ENCODE results near the gene TEX29.

The TEX29 gene

DNA sequence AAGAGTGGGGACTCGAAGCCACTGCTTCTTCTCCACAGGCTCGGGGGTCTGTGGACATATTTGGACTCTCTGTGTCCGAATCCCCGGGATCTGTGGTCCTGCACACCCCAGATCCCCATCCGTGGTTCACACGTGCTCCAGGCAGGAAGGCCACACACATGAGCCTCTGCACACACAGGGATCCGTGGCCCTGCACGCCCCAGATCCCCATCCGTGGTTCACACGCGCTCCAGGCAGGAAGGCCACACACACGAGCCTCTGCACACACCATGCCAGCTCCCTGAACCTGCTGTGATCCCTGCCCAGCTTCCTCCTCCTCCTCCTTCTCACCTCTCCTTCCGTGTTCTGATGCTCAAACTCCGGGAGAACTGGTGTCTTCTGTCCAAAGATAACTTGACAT is 3.1 kb downstream of the TEX29 start:
- no peak for DNase-seq

DNA sequence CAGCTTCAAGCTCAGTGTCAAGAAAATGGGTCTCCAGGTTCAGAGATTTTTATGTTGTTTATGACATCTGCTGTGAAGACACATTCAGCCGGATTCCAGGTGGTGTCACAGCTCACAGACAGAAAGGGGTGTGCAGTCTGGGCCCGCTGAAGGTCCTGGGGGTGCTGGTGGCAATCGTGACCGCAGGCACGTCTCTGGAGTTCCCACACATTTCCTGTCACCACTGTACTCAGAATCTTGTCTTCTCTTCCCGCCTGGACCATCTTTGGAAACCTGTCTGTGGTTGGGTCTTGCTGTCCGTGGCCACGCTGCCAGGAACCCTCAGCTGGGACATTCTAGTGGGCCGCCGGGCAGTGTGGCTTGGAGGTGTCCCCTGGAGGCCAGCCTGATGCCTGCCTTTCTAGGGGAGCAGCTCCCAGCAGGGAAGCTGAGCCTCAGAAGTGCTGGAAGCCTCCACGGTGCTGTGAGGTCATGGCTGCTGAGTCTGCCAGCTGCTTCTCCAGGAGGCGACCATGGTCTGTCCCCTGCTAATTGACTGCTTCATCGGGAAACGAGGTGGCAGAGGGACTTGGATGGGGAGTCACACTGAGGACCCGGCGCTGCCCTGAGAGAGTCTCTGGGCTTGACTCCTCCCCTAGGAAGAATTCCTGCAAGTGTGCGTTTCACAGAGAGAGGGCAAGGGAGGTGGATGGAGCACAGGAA is 3.7 kb downstream of the TEX29 start:
- DNase-seq, result peak; percentile 47

DNA sequence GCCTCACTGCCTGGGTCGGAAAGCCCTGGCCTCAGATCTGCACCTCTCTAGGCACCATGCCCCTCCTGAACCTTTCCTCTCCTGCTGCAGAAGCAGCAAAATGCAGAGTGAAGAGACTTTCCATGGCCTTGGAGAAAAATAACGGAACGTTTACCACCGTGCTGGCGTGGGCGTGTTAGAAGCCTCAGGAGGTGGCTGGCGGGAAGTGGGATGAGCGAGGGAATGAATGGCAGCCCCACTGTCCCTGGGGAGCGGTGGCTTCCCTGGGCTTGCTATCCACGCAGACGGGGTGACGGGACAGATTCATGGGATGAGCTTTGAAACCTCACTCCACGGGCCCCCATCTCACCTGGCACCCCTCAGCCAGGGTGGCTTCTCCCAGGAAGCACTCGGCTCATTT is 4.3 kb downstream of the TEX29 start:
- DNase-seq, result no peak

DNA sequence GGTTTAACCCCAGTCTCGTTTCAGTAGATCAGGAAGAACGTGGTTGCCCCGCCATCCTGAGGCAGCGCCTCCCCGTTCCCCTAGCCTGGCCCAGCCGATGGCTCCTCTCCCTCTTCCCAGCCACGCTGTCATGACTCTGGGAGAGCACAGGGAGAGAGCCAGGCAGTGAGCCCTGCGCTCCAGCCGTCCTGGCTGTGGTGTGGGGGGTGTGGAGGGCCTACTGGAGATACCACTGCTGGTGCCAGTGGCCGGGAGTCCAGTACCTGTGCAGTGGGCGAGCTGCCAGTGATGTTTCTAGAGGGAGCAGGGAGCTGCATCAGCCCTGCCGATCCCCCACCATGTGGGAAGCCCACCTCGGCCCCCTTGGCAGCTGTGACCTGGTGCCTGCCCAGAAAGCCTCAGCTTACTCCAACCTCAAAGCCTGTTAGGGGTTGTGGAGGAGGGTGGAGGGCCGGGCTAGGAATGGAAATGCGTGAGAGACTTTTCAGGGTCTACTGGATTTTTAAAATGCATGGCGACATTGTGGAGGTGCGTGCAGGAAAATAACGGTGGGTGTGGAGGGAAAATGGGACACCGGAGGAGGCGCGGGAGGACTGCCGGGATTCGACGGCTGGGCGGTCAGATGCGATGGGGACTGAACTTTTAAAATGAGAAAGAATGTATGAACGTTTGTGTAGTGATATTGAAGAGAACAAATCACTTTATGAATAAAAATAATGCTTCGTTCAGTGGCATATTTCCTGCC is 4.9 kb downstream of the TEX29 start:
- peak; percentile 38 for DNase-seq

DNA sequence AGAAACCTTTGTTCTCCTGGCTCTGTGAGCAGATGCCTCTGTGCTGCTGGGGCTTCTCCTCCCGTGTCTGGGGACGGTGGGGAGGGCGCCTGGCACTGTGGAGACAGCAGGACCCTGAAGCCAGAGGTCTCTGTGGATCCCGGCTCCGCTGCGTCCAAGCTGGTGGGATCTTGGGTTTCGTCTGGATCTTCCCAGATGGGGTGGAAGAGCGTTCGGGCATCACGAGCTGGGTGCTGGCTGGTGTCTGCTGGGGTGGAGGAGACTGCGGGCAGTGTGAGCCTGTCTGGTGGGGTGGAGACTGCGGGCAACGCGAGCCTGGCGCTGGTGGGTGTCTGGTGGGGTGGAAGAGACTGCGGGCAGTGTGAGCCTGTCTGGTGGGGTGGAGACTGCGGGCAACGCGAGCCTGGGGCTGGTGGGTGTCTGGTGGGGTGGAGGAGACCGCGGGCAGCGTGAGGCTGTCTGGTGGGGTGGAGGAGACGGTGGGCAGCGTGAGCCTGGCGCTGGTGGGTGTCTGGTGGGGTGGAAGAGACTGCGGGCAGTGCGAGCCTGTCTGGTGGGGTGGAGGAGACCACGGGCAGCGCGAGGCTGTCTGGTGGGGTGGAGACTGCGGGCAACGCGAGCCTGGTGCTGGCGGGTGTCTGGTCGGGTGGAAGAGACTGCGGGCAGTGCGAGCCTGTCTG is 5.6 kb downstream of the TEX29 start:
- peak; percentile 42 for DNase-seq

DNA sequence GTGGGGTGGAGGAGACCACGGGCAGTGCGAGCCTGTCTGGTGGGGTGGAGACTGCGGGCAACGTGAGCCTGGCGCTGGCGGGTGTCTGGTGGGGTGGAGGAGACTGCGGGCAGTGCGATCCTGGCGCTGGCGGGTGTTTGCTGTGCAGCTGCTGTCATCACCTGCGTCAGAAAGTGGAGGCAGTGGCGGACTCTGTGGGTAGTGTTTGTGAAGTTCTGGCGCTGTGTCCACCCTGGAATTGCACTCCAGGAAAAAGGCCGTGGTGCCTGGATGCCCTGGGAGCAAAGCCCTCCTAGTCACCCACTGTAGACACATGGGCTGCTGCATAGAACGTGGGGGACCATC is 6.2 kb downstream of the TEX29 start:
- no peak for DNase-seq

DNA sequence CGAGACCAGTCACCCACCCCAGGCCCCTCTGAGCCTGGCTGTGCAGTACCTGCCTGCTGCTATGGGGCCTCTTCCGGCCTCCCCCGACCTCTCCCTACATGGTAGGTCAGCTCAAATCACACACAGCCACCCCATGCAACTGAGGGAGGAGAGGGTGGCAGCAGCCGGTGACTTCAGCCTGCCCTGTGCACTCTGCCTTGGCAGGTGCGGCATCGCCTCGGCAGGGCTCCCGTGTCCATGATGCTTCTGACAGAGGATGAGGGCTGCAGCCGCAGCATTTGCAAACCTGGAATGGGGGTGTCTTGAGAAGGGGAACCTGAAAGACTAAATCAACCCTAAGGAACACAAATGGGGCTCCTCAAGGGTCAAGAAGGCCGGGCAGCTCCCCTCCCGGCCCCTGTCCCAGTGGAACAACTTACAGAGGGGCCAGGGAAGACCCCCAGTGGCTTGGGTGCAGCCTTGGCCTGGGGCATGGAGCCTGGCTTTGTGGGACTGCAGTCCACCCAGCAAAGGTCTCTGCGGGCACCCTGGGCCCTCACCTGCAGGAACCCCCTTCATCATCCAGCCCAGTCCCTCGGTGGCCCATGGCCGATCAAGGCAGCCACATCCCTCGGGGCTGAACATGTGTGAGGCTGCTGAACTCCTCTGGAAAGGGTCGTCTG is 6.7 kb downstream of the TEX29 start:
- peak; percentile 40 for DNase-seq

DNA sequence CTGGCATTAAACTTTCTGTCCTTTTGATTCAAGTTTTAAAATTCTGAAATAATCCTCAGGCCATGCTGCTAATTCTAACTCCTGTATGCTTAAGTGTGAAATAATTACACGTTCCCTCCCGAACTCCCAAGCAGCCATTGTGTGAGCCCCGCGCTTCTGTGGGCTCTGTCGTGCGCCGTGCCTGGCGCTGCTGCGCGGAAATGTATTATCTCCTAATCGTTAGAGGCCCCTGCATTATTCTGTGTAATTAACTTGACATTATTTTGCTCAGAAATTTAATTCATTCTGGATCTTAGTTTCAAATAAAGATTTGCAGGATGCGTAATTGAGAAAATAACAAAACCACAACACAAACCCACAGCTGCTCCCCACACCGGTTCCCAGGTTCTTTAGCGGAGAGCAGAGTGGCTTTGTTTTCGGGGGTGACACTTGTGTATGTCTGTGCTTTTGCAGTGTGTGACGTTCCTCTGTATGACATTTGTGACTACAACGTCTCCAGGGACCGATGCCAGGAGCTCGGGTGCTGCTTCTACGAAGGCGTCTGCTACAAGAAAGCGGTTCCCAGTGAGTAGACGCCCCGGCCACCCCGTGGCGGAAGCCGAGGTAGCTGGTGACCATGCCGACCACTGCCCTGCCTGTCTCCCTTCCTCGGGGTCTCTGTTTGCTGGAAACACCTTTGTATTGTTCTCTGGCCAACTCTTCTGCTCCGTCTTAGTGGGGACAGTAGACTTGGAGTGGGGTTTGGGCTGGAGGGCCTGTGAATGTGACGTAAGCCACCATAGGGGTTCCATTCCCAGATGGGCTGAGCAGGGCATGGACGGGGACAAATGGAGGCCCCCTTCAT is 7.5 kb downstream of the TEX29 start:
- peak; percentile 40 for DNase-seq

DNA sequence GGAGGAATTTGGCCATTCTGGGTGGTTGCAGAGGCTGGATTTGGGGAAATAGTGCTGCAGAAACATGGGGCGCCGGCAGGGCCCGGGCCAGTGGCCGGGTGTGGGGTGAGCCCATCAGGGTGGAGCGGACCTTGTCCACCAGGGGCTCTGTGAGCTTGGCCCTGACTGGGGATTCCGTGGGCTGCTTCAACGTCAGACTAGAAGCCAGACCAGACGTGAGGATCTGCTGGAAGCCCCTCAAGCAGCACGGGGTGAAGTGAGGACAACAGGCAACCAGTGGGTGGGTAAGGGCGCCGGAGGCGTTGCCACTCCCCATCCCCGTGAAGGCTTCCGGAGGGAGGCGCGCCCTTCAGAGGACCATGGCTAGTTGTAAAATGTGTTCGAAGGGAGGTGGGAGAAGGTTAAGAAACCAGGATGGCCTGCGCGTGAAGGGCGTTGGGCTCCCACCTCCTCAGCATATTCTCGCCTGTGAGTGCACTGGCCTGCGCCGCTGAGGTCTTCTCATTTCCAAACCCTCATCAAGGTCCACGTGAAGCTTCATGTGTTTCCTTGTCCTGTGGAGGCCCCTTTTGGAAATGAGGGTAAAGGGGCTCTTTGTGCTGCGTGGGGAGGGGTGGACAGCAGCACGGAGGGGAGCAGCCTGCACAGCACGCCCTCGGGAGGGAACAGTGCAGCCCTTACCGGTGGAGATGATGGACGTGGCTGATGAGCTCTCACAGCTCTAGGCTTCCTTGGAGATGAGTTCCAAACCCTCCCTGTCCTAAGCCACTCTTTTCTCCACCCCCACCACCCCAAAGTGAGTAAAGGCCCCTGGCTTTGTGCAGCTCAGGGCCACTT is 8.3 kb downstream of the TEX29 start:
- DNase-seq, result peak; percentile 32

DNA sequence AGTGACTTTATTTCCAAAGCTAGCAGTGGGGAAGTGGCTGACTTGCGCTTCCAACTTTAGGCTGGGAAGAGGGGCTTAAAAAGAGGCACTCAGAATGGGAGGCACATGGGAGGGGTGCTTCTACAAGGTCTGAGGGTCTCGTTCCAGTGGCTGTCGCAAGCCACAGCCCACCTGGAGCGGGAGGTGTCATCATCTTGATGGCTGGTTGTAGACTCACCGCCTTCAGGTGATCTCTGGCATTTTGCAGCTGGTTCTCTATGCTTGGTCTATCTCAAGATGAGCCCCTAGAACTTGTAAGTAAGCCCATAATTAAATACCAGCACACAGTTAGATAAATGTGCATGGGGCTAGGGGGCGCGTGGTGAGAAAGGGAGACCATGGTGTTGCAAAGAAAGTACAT is 9.2 kb downstream of the TEX29 start:
- no peak for DNase-seq

DNA sequence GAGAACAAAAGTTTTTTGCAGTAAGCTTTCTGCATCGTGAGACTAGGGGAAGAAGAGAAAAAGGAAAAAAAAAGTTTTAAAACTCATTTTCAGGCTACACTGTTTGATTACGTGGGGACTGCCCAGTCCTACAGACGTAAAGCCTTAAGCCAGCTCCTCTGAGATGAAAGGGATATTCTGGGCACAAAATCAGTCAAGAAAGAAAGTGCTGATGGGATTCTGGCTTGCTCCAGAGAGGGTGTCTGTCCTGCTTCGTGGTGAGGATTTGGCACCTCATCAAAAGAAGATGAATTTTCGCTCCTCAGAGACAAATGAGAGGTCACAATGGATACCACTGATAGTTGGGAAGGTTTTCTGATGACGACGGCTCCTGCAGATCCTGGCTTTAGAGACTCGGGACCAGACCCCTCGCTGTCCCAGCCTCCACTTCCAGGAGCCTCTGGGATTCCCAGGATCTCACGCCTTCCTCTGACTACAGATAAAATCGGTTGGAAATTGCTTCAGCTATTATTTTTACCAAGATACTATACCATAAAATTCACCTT is 9.7 kb downstream of the TEX29 start:
- no peak for DNase-seq

DNA sequence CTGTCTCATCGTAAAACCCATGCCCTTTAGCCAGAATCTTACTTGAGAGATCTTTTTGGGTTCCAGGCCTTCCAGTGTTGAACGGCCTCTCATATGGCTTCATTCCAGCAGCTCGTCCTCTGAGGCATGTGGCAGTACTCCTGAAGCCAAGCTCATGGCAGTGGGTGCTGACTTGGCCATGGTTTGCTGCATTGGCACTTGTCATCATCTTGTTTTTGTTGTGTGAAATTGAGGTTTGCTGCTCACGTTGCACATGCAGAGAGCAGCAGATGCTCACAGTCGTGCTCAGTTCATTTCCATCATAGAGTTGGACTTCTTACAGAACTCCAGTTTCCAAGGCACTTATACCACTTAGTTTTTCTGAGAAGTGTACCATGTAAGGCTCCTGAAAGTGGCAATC is 14.9 kb downstream of the TEX29 start:
- DNase-seq, result no peak

DNA sequence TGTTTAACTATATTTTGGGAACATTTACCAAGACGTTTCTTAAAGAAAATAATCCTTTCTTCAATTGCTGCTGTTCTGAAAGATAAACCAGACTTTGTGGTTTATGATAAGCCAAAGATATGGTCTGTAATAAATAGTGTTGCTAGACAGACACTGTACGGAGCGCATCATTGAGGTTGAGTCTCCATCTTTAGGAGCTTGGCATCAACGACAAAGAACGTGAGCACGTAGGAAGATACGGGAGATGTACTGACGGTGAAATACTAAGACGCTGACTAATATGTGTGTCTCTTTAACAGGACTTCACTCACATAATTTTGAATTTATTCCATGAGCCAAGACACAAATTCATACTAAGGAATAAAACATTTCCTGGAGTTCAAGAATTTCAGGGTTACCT is 16.2 kb downstream of the TEX29 start:
- DNase-seq, result no peak

DNA sequence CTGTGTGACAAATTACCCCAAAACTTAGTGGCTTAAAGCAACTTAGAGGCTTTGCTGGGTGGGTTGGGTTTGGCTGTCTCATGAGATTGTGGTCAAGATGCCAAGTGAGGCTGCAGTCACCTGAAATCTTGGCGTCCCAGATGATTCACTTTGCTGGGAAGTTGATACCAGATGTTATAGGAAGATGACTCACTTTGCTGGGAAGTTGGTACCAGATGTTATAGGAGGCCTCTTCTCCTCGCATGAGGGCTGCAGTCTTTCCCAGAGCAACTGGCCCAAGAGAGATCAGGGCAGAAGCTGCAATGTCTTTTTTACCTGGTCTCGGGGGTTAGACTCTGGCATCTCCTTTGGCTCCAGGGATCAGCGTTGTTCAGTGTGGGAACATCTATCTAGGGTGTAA is 16.8 kb downstream of the TEX29 start:
- DNase-seq, result peak; percentile 29

DNA sequence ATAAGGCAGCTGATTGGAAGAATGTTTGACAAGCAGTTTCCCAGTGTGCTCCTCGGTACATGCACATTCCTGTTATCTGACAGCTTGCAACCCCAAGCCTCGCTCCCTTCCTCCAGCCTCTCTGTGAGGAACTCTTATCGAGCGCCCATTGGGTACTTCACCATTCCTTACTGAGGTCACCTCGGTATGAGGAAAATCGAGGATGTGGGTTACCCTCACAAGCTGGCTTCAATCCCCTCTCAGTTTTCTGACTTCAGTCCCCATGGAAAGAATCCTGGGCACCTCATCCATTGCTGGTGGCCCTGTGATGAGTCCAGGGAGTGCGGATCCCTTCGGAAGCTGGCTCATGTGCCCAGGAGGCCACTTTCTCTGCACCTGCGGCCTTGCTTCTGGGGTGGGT is 17.3 kb downstream of the TEX29 start:
- DNase-seq, result peak; percentile 28

DNA sequence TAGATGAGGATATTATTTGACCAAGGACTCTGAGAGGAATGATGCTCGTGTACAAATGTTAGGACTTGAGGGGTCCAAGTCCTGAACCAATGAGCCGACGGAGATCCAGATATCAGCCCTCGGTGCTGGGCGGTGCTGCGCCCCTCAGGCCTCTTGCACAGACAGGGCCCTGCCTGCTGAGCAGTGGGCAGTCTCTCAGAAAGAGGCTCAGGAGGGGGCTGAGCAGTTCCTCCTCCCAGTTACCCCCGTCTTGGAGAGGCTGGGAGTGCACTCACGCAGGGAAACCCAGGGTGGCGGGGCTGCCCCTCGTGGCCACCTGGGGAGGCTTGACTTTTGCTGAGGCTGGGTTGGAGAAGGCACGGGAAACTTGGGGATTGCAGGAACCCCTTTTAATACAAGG is 18.4 kb downstream of the TEX29 start:
- peak; percentile 15 for DNase-seq

DNA sequence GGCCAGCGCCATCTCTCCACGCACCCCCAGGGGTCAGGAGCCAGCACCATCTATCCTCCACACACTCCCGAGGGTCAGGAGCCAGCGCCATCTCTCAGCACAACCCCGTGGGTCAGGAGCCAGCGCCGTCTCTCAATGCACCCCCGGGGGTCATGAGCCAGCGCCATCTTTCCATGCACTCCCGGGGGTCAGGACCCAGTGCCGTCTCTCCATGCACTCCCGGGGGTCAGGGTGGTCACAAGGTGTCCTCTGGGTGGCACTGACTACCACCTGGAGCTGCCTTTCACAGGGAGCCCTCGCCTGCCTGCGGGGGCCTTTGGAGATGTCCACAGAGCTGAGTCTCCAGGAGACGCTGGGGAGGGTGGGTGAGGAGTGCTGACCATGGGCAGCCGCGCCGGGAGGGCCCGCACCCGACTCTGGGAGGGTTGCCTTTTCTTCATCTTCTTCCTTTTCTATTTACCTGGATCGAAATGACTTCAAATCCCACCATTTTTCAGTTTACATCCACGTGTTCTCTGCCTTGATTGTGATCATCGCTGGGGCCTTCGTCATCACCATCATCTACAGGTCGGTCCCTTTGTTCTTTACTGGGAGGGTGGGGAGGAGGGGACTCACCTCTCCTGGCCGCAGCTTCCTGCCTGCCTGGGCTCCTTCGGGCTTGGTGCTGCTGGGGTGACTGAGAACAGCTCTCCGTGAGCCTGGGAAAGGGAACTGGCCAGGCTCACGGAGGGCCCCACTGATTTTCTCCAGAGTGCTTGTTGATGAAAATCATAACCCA is 19.1 kb downstream of the TEX29 start:
- peak; percentile 37 for DNase-seq

DNA sequence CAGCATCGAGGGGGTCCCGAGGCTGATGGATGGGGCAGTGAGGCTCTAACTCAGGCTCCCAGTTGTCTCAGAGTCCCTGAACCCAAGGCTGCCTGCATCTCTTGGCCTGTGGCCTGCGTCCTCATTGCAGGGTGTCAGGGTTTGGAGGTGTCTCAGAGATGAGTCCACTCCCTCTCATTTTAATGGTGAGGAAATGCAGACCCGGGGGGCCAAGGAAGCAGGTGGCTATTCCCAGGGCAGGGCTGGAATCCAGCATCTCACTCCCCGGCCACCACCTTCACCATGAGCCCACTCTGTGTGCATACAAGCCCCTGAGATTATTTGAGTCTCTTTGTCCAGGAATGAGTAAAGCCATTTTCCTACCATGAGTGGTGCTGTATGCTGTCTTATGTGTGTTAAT is 21.4 kb downstream of the TEX29 start:
- peak; percentile 13 for DNase-seq

DNA sequence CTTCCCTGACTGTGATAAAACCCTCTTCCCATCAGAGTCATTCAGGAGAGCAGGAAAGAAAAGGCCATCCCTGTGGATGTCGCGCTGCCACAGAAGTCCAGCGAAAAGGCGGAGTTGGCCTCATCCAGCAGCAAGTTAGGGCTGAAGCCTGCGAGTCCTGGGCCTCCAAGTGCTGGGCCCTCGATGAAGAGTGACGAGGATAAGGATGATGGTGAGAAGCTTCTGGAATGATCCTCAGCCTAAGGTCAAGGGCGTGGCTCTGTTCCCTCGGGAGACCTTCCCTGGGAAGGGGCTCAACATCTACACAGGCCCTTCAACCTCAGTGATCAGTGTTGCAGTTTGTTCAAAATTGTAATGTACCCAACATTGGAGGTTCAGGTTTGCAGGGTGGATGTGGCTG is 22.3 kb downstream of the TEX29 start:
- no peak for DNase-seq

DNA sequence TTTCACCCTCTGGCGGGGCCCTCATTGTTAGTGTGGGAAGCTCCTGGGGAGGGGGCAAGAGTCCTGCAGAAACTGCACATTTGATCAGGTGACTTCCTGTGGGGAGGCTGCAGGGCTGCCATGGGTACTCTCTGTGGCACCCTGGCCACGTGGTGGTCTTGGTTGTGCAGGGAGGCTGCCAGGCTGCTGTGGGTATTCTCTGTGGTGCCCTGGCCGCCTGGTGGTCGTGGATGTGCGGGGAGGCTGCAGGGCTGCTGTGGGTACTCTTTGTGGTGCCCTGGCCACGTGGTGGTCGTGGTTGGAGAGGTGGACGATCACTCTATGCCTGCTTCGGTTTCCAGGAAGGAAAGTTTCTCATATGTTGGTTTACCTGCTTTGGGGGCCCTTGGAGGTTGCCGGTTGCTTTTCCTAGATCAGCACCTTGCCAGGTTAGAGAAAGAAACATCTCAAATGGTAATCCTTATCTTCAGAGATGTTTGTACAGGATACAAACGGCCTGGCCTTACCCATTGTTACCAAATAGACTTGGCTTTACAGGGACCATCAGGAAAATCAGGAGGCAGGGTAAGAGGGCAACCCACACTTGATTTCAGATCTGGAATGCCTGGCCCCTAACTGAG is 22.9 kb downstream of the TEX29 start:
- DNase-seq, result no peak
